ENCODE results near the gene WNT3.
"Not testable (repeated sequence)": the region's sequence is repeated elsewhere in the genome, so short reads cannot be mapped to it uniquely, and the experiment has no call there.

The WNT3 gene

GRCh38 chr17:46765453-46765852 lies 53.0 kb downstream of the WNT3 start:
- no peak for DNase-seq (ENCODE audit: low read depth in 2 of 2)

DNA sequence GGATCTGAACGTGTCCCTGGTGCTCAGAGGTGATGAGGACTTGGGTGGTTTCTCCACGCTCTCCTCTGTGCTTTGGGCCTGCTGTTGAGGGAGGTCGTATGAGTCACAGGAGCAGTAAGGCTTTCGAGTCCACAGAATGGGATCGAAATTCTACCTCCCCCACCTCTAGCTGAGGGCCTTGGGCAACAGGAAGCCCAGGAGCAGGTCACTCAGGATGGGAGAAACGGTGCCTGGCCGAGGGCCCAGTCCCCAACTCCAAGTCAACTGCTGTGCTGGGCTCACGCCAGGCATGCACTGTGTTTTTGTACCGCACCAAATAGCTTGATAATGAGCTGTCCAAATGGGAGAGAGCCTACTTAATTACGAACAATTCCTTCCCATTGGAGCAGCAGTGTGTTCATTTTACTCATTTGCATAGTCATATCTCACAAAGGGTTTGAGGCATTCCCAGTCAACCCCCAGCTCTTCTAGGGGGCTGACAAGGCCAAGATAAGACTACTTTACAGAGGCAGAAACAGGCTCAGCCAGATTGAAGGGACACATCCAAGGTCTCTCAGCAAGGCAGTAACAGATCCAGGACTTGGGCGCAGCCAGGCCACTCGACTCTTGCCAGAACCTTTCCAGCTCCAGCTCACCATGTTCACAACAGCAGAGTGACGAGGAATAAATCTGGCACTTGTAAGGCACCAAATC lies 53.6 kb downstream of the WNT3 start:
- no peak for DNase-seq (ENCODE audit: low read depth in 2 of 2)

DNA sequence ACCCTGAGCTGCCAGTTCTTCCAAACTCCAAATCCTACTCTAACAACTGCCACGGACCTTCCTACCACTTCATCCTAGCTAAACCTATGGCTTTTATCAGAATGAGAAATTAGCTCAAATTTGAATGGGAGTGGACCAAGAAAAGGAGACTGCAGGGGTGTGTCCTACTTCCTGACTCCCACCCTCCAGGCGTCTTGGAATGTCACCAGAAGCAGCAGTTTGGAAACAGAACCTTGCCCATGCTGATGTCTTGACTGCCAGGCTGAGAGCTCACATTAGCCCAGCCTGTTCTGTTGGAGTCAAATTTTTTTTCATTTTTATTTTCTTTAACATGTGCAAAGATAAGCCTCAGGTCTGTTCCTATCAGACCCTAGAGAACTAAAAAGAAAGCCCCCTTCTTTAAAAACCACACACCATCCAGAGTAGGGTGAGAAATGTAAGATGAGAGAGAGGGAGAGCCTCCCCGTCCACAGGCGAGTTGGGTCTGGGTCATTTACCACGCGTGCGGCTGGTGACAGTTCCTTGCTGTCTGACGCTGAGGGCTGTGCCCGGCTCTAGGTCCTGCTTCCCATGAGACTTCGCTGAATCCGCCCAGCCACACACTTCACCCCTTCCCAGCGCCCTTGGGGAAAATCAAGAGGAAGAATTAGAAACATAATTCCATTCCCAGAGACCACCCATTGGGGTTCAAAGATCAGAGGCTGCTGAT lies 54.3 kb downstream of the WNT3 start:
- DNase-seq (ENCODE audit: low read depth in 2 of 2): no peak

DNA sequence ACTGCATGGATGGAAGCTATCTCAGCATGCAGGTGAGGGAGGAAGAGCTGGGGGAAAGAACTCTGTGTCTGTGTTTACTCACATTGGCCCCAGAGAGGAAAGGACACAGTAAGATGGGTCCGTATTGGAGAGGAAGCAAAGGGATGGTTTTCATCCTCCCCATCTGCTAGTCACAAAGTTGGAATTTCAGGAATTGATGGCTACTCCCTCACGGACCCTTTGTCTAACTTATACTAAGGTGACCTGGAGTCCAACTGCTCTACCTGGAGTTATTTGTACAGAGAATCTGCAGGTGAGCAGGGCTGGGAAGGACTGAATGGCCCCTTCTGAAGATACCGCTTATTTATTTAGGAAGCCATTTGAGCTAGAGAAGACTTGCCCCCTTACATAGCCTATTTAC lies 55.1 kb downstream of the WNT3 start:
- no peak for DNase-seq (ENCODE audit: low read depth in 2 of 2)

- no peak for DNase-seq (ENCODE audit: low read depth in 2 of 2)
Observed at GRCh38 chr17:46759141-46759540, 59.4 kb downstream of the WNT3 start.

GRCh38 chr17:46758614-46759013 lies 59.9 kb downstream of the WNT3 start:
- DNase-seq (ENCODE audit: low read depth in 2 of 2): no peak

DNA sequence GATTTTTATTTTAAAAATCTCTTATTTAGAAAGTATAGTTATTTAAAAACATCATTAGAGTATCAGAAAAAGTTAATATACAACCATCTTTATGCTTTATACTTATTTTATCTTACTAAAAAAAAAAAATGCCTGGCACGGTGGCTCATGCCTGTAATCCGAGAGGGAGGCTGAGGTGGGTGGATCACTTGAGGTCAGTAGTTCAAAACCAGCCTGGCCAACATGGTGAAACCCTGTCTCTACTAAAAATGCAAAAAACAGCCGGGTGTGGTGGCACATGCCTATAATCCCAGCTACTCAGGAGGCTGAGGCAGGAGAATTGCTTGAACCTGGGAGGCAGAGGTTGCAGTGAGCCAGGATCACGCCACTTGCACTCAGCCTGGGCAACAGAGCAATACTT lies 60.9 kb downstream of the WNT3 start:
- not testable (repeated sequence) for DNase-seq (ENCODE audit: low read depth in 2 of 2)

GRCh38 chr17:46756861-46757260 lies 61.6 kb downstream of the WNT3 start:
- no peak for DNase-seq (ENCODE audit: low read depth in 2 of 2)

GRCh38 chr17:46756081-46756735 lies 62.3 kb downstream of the WNT3 start:
- DNase-seq (ENCODE audit: low read depth in 2 of 2): no peak

DNA sequence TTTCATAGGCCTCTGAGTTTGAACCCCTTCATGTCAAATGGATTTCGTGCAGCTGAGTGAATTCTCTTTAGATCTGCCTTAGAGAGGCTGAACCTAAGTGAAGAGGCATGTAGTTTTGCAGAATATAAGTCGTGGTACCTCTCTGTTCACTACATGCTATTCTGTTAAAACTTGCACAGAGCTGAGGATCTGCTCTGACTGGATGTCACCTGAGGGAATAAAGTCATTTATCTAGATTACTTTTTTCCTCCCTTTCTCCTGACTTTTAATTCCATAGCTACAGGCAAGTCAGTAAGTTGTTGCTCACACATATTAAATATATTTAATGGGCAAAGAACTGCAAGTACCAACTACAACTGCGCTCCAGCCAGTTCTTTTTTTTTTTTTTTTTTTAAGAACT lies 64.7 kb downstream of the WNT3 start:
- no peak for DNase-seq (ENCODE audit: low read depth in 2 of 2)

- no peak for DNase-seq (ENCODE audit: low read depth in 2 of 2)
Observed at GRCh38 chr17:46751425-46751824, 67.1 kb downstream of the WNT3 start.

DNA sequence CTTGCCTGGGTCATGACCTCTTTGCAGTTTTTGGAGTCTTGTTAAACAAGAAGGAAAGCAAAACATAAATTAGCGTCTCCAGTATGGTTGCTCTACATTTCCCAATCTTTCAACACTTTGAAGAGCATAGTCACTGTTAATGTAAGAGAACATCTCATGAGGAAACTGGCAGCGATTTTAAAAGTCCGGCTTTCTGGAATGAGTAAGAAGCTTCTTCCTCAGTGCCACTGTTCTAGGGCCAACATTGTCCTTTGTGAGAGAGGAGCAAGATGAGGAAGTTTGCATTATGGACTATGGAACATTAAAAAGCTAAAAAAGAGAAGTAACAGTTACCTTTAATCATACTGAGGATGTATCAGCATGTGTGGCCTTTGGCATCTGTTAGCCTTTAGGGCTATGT lies 73.1 kb downstream of the WNT3 start:
- DNase-seq (ENCODE audit: low read depth in 2 of 2): no peak

GRCh38 chr17:46744441-46744840 lies 74.1 kb downstream of the WNT3 start:
- no peak for DNase-seq (ENCODE audit: low read depth in 2 of 2)

GRCh38 chr17:46742565-46743270 lies 75.8 kb downstream of the WNT3 start:
- no peak for DNase-seq (ENCODE audit: low read depth in 2 of 2)

DNA sequence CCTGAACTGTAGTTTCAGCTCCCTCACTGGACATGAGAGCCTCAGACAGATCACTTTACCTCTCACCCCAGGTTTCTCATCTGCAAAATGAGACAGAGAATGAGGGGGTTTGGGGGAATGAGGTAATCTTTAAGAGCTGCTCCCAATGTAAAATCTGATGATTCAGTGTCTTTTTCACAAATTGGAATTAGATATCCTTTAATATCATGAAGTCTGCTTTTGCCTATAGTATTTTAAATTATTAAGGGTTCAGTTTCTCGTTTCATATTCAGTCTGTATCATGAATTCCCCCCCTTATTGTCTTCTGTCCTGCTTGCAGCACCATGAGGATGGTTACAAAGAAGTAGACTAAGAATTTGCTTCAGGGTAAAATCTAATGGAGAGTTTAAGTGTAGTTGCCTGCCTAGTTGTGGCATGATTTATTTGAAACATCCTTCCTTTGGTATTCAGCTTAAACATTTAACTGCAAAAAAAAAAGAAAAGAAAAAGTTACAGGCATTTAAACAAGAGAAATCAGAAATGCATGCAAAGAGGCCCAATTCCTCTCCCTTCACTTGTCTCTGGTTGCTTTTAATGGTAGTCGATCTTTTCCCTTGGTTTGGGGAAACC lies 77.3 kb downstream of the WNT3 start:
- no peak for DNase-seq (ENCODE audit: low read depth in 2 of 2)

DNA sequence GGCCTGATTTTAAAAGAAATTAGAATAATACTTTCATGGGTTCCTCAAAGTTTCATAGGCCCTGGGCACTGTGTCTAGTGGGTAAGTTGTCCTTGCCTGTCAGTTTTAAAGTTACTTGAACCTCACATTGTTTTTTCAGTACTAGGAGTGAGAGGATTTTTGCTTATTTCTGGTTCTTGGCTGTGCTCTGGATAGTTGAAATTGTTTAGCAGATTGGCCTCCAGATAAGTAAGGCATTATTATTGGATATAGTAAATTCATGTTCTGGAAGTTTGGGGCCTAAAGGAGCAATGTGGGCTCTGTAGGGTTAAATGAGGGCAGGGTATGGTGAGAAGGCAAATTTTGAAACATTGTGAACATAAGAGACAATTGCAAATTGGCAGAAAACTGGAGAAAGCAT lies 78.5 kb downstream of the WNT3 start:
- no peak for DNase-seq (ENCODE audit: low read depth in 2 of 2)

GRCh38 chr17:46738544-46738943 lies 79.9 kb downstream of the WNT3 start:
- DNase-seq (ENCODE audit: low read depth in 2 of 2): no peak

DNA sequence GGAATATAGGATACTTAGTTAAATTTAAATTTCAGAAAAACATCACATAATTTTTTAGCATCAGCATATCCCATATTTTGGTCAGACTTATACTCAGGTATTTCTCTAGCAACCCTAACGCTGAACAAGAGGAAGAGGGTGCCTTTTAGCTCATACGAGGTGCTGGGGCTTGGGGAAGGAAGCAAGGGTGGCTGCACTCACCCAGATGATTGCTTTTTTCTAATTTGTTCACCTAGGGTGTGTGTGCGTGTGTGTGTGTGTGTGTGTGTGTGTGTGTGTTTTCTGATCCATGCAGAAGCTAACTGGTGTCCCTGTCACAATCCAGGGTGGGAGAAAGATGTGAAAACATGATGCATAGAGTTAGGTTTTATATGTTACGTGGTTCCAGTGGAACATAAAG lies 81.2 kb downstream of the WNT3 start:
- no peak for DNase-seq (ENCODE audit: low read depth in 2 of 2)

DNA sequence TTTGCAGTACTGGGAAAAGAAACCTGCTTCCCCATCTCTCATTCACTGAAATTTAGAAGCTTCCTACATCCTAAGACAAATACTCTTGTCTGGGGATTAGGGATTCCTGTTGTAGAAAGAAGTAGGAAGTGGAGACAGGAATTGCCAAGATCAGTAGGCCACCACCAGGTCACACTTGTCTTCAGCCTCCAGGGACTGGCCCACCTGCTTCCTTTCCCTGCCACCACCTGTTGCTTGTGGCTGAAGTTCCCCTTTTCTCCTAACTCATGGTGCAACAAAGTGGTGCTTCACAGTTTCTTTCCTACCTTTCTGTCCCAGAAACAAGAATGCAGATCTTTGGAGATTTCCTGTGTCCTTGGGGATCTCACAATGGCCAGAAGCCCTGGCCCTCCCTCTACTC lies 82.4 kb downstream of the WNT3 start:
- DNase-seq (ENCODE audit: low read depth in 2 of 2): no peak

DNA sequence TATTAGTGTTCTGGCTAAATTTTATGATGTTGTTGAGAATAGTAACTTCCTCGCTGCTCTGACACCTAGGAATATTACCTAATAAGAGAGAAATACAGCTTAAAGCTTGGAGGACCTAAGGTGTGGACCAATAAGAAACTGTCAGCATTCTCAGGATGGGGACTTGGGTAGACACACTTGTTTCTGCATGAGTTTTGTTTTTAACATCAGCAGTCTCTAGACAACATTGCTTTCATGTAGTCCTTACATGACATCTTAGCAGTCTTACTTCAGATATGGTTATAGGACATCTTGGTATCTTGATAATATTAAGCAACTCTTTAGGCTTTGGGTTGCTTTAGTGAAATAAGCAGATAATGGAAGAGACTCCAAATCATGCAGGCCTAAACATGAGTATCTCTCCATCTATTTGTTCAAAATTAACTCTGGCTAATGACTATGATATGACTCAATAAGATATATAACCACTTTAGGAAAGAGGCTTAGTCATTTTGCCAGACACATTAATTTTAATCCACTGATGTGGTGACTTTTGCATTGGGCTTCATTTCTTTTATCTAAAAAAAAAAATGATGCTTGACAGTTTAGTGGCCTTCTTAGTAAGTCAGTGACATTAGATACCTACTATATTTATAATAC lies 84.5 kb downstream of the WNT3 start:
- DNase-seq (ENCODE audit: low read depth in 2 of 2): no peak

DNA sequence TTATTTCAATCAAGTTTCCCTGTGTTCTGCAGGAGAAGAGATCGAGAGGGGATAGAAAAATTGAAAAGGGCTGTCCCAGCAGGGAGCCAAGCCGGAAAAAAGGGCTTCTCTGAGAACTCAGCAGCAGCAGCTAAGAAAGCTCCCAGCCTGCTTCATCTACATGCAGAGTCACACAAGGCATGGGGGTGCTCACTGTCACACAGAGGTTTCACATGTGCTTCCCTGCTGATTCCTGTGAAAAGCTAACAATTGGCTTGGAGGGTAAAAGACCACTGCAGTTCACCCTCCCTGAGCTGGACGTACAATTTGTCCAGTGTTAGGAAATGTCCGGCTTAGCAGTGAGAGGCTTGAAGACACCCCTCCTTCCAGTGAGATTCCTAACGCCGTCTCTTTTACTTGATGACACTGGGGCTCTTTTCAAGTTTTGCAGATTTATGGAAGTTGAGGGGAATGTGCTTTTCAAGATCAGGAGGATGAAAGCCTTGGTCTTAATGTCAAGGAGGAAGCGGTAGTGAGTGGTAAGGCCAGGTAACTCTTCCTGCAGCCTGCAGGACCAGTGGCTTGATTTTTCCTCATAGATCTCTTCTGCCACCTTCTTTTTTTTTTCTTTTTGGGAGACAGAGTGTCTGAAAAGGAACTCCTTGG lies 85.6 kb downstream of the WNT3 start:
- no peak for DNase-seq (ENCODE audit: low read depth in 2 of 2)
